Upper lobe of right lung (tissue), 1 donor: ENCODE results near the gene MT1M. TPM values are rescaled to one million over a fixed set of nuclear protein-coding genes. Genes with fewer than 3 reads are reported as not detected.

Source experiments
- ATAC-seq: fragments of 200-7000 bp; cut with Tn5 transposase; one replicate; pipeline ENCODE4 v1.9.1; 2020; ENCODE audit warnings: mild to moderate bottlenecking, moderate library complexity
- DNase-seq: peaks from one replicate; pipeline ENCODE4 v3.0.0-alpha.2; 2020
- H3K27ac ChIP-seq: fragments of 200-600 bp; one replicate; pipeline ENCODE4 v1.8.0; 2022
- H3K27me3 ChIP-seq: fragments of 200-600 bp; one replicate; pipeline ENCODE4 v1.8.0; 2022; ENCODE audit warnings: mild to moderate bottlenecking
- H3K36me3 ChIP-seq: fragments of 200-600 bp; one replicate; pipeline ENCODE4 v1.8.0; 2022
- H3K4me1 ChIP-seq: fragments of 200-600 bp; one replicate; pipeline ENCODE4 v1.8.0; 2022
- H3K4me3 ChIP-seq: fragments of 200-600 bp; one replicate; pipeline ENCODE4 v1.8.0; 2022; ENCODE audit warnings: mild to moderate bottlenecking
- H3K9me3 ChIP-seq: fragments of 200-600 bp; one replicate; pipeline ENCODE4 v1.8.0; 2022
- intact Hi-C: fragments of 100-400 bp; cut with DNase I; formaldehyde crosslinking; loops from one replicate; pipeline ENCODE4 v1.11.0; 2022
- total RNA-seq: library from RNA; stranded (reverse); fragmentation: NEBNext Ultra II Directional; extraction: Animal tissue kit (Norgen Biotek cat#: 25700); gene quantifications from one replicate; pipeline ENCODE4 v1.2.1, GENCODE V29; 2021
- TF ChIP-seq, protein P1 (sequence below): fragments of 200-600 bp; IDR thresholded peaks from one replicate; pipeline ENCODE4 v1.8.0; 2022; ENCODE audit warnings: antibody characterized with exemption
- donor health status: DM: no; HTN: yes; CAD: no; lungs with severe emphysema.

The MT1M gene
- total RNA-seq, 1 donor from 2014 or later: 40.3 TPM

DNA sequence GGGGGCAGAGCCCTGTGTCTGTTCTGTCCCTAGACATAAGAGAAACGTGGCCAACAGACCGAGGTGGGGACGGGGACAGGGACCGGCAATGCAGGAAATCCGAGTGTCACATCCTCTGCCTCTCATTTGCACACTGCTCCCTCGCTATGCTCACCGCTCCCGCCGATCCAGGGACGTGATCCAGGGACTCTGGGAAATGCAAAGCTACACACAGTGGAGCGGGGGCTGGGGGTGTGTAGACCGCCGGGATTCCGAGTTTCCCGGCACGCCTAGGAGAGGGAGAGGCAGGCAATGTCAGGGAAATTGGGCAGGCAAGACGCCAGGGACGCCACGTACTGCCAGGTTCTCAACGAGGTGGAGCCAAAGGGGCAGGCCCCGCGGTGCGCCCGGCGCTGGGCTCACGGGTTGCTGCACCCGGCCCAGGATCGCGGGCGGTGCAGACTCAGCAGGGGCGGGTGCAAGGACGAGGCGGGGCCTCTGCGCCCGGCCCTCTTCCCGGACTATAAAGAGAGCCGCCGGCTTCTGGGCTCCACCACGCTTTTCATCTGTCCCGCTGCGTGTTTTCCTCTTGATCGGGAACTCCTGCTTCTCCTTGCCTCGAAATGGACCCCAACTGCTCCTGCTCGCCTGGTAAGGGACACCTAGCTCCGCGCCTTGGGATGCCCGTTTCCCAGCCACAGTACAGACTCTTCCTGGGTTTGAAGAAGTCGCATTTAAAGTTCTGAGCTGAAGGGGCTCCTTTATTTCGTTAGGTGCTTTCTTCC, 49.7 kb downstream of the MT1M start, which contains the start of gene MT1X:
Gene MT1X, plus strand, starts transcription at position 532 of the 764 bp plus-strand sequence. Its CDS starts 71 bp downstream, at position 603.
- intact Hi-C loops: no loop called here
- H3K27me3 ChIP-seq: no peaks in the 10 kb centered on the region
- H3K27ac ChIP-seq: peak within 1 kb of the TSS; percentile 83
- H3K36me3 ChIP-seq: no peaks in the 10 kb centered on the region
- H3K4me3 ChIP-seq: peak within 1 kb of the TSS; percentile 63
- TF ChIP-seq, protein P1, sequence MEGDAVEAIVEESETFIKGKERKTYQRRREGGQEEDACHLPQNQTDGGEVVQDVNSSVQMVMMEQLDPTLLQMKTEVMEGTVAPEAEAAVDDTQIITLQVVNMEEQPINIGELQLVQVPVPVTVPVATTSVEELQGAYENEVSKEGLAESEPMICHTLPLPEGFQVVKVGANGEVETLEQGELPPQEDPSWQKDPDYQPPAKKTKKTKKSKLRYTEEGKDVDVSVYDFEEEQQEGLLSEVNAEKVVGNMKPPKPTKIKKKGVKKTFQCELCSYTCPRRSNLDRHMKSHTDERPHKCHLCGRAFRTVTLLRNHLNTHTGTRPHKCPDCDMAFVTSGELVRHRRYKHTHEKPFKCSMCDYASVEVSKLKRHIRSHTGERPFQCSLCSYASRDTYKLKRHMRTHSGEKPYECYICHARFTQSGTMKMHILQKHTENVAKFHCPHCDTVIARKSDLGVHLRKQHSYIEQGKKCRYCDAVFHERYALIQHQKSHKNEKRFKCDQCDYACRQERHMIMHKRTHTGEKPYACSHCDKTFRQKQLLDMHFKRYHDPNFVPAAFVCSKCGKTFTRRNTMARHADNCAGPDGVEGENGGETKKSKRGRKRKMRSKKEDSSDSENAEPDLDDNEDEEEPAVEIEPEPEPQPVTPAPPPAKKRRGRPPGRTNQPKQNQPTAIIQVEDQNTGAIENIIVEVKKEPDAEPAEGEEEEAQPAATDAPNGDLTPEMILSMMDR: no peak
- DNase-seq (peak; percentile 96), ATAC-seq (peak; percentile 99)
- H3K9me3 ChIP-seq: no peaks in the 10 kb centered on the region
- H3K4me1 ChIP-seq: peaks cover 23% of the 10 kb centered on the region

DNA sequence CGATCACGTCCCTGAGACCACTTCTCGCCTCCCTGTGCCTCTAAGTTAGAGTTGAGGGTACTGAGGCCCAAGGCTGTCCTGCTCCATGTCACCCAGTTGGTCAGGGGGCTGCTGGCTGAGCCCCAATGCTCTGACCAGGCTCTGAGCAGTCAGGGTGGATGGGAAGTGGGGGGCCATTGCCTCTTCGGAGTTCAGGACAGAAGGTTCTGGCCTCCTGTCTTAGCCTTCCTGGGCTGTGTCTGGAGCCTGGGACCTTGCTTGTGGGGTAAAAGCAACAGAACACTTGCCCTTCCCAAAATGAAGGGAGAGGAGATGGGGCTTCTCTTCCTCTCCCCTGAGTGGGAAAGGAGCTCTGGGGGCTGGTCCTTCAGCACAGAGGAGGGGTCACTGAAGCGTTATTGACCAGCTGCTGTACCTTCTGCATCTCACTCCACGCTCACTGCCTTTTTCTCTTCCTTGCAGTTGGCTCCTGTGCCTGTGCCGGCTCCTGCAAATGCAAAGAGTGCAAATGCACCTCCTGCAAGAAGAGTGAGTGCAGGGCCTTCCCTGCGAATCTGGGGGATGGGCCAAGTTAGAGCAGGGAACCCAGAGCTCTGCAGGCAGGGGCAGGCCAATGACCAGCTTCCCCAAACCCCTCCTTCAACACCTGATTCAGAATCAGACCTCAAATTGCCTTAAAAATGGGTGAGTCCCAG, 50.4 kb downstream of the MT1M start:
- Histone ChIP-seq H3K4me1 (peaks cover 23% of the 10 kb centered on the region), H3K36me3 (no peaks in the 10 kb centered on the region), H3K27ac (peak overlapping the region; percentile 83), H3K4me3 (peak overlapping the region; percentile 63), H3K9me3 (no peaks in the 10 kb centered on the region), H3K27me3 (no peaks in the 10 kb centered on the region)
- TF ChIP-seq, protein P1: no peak
- no peak for ATAC-seq
- no peak for DNase-seq
- intact Hi-C loops: no loop called here

Other genes with a start within 250 kb of the MT1M start
- gene AMFR, start 207.1 kb upstream of the MT1M start, total RNA-seq: 89.8 TPM
- gene NUDT21, start 181.3 kb upstream of the MT1M start, total RNA-seq: 77.2 TPM
- gene OGFOD1, start 181.1 kb upstream of the MT1M start, total RNA-seq: 34.4 TPM
- 29.5 TPM for gene BBS2, start 112.6 kb upstream of the MT1M start, total RNA-seq
- not detected for gene MT4, start 67.6 kb upstream of the MT1M start, total RNA-seq
- not detected for gene MT3, start 43.1 kb upstream of the MT1M start, total RNA-seq
- gene MT2A, start 24.1 kb upstream of the MT1M start, total RNA-seq: 349 TPM
- 154 TPM for gene MT1E, start 6.9 kb upstream of the MT1M start, total RNA-seq
- 4.9 TPM for gene MT1A, start 6.0 kb downstream of the MT1M start, total RNA-seq
- gene MT1B, start 19.2 kb downstream of the MT1M start, total RNA-seq: not detected
- 9.1 TPM for gene MT1F, start 25.3 kb downstream of the MT1M start, total RNA-seq
- 23.7 TPM for gene MT1G, start 35.4 kb downstream of the MT1M start, total RNA-seq
- gene MT1H, start 37.2 kb downstream of the MT1M start, total RNA-seq: 6.3 TPM
- gene MT1X, start 49.8 kb downstream of the MT1M start, total RNA-seq: 111 TPM
- 57.2 TPM for gene NUP93, start 97.5 kb downstream of the MT1M start, total RNA-seq
- gene SLC12A3, start 232.5 kb downstream of the MT1M start, total RNA-seq: not detected